Gastrocnemius medialis (tissue), 4 donors: Measurements from ENCODE around the gene CALU. TPM values are rescaled to one million over a fixed set of nuclear protein-coding genes. Genes with fewer than 3 reads are reported as not detected.
A peak's percentile ranks its signal among the peaks of the same experiment; 100 is the strongest.

ENCODE experiments used
- ATAC-seq, 2 donors: fragments of 150-250 bp; one replicate each; pipeline ENCODE4 v1.9.1; 2016
- DNase-seq, 2 donors: peaks; one replicate each; pipeline ENCODE4 v3.0.0-alpha.2; 2019
- H3K27ac ChIP-seq, 4 donors: fragments of 200-600 bp; sonication (generic); 1 replicate in 1 of 4; 2 replicates in 3 of 4; pipeline ENCODE4 v1.5.1; 2016 to 2018; ENCODE audit warnings: mild to moderate bottlenecking in 2 of 4, moderate library complexity in 1 of 4
- H3K27me3 ChIP-seq, 3 donors: fragments of 200-600 bp; sonication (generic) in 2 of 3; 1 replicate in 1 of 3; 2 replicates in 2 of 3; pipeline versions ENCODE4 v1.5.1 to v1.6.0; 2016 to 2019; ENCODE audit warnings: mild to moderate bottlenecking in 1 of 3, moderate library complexity in 1 of 3
- H3K36me3 ChIP-seq, 2 donors: fragments of 200-600 bp; sonication (generic) in 1 of 2; one replicate each; pipeline ENCODE4 v1.5.1; 2017 to 2018
- H3K4me1 ChIP-seq, 2 donors: fragments of 200-600 bp; sonication (generic) in 1 of 2; one replicate each; pipeline ENCODE4 v1.5.1; 2016 to 2017; ENCODE audit warnings: mild to moderate bottlenecking in 2 of 2
- H3K4me3 ChIP-seq, 4 donors: fragments of 200-600 bp; sonication (generic) in 3 of 4; 1 replicate in 1 of 4; 2 replicates in 3 of 4; pipeline ENCODE4 v1.5.1; 2016 to 2019; ENCODE audit warnings: mild to moderate bottlenecking in 2 of 4
- H3K9me3 ChIP-seq, 3 donors: fragments of 200-600 bp; sonication (generic) in 2 of 3; 1 replicate in 1 of 3; 2 replicates in 2 of 3; pipeline ENCODE4 v1.5.1; 2016 to 2019
- POLR2A ChIP-seq, 2 donors: fragments of 450-650 bp; IDR thresholded peaks; one replicate each; pipeline ENCODE4 v1.6.1; 2017; ENCODE audit warnings: antibody characterized with exemption in 2 of 2, mild to moderate bottlenecking in 2 of 2, moderate library complexity in 2 of 2
- in situ Hi-C, 4 donors: fragments of 200-750 bp; cut with MboI; loops; one replicate each; pipeline versions ENCODE4 v1.15.0 to v1.8.0; 2017; ENCODE audit warnings: low sequenced_read_pairs in 4 of 4
- intact Hi-C: fragments of 100-400 bp; cut with DNase I; formaldehyde crosslinking; loops from one replicate; pipeline ENCODE4 v1.15.1; 2023; ENCODE audit warnings: low total_unique reads
- total RNA-seq, 4 donors: library from RNA; depleted of rRNA; stranded (reverse); fragments of >200 nt; gene quantifications; one replicate each; pipeline versions ENCODE4 v1.1.0 to v1.2.3, GENCODE V29; 2016
- TF ChIP-seq, protein P1 (sequence below), 5 experiments: fragments of 450-650 bp in 3 of 5; fragments of 200-600 bp in 2 of 5; sonication (generic) in 2 of 5; IDR thresholded peaks in 4 of 5; conservative IDR thresholded peaks in 1 of 5; 1 replicate in 4 of 5; 2 replicates in 1 of 5; pipeline ENCODE4 v1.5.1; 2016 to 2019; ENCODE audit warnings: antibody characterized with exemption in 5 of 5, mild to moderate bottlenecking in 3 of 5, moderate library complexity in 3 of 5

Gene CALU
- total RNA-seq = 100 to 1,000 TPM in 2 of 4 donors, 10 to 100 TPM in 2; 40.1 to 115 (median 90.6) TPM

DNA sequence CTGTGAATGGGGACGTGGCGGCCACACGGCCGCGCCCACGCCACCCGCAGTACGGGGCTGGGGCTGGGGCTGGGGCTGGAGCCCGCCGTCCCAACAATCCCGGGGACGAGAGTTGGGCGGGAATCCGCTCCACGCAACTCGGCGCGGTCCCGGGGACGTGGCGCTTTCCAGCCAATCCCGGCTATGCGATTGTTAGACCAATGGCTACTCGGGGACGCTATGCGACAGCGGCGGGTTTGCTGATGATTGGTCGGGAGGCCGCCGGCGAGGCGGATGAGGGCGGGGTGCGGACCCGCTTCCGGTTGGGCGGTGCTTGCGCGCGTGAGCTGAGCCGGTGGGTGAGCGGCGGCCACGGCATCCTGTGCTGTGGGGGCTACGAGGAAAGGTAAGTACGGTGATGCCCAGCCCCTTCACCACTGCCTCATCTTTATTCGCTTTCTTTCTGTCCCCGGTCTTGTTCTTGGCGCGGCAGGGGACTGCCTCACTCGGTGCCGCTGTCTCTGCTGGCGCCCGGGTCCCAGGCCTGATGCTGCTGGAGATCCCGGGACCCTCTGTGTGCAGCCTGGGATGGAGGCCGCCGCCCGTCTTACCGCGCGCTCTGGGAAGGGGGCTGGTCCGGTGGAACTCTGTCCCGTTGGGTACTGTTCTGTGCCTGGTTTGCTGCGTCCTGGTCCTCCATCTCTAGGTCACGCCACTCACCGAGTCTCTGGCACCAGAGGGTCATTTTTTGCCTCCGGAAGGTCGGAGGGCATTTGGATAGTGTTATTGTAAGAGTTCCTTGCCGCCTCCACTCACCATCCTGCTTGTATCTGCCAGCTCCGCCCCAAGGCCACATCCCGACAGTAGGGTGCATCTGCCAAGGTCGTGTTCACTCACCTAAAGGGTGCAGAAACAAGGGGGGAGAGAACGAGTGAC, at the start of gene CALU:
CALU (plus strand) TSS at position 312 of the 915 bp plus-strand sequence. CDS start 9,225 bp downstream, outside the sequence.
- peak; percentile 97 to 98 for DNase-seq
- intact Hi-C loops (loop anchor here (1.0 to 5.0 kb wide), 3 partner anchors 93 to 263 kb away; partner anchors contain the start of genes FLNC and METTL2B), in situ Hi-C loops (no loop called here)
- Histone ChIP-seq H3K27ac (peak within 1 kb of the TSS; percentile 92 to 99 (median 95)), H3K36me3 (no peaks in the 10 kb centered on the region), H3K27me3 (no peaks in the 10 kb centered on the region), H3K4me1 (peaks cover 35 to 40% of the 10 kb centered on the region in 2 donors), H3K4me3 (peak within 1 kb of the TSS; percentile 82 to 100 (median 91)), H3K9me3 (no peaks in the 10 kb centered on the region)
- peak; percentile 96 to 97 for ATAC-seq
- TF ChIP-seq, protein P1, sequence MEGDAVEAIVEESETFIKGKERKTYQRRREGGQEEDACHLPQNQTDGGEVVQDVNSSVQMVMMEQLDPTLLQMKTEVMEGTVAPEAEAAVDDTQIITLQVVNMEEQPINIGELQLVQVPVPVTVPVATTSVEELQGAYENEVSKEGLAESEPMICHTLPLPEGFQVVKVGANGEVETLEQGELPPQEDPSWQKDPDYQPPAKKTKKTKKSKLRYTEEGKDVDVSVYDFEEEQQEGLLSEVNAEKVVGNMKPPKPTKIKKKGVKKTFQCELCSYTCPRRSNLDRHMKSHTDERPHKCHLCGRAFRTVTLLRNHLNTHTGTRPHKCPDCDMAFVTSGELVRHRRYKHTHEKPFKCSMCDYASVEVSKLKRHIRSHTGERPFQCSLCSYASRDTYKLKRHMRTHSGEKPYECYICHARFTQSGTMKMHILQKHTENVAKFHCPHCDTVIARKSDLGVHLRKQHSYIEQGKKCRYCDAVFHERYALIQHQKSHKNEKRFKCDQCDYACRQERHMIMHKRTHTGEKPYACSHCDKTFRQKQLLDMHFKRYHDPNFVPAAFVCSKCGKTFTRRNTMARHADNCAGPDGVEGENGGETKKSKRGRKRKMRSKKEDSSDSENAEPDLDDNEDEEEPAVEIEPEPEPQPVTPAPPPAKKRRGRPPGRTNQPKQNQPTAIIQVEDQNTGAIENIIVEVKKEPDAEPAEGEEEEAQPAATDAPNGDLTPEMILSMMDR (IDR thresholded peaks at IDR 0.05 in 4 of 5, conservative IDR thresholded peaks at IDR 0.05 in 1 of 5) = no peak
- peak; percentile 95 to 97 for TF ChIP-seq POLR2A (IDR thresholded peaks at IDR 0.05)

DNA sequence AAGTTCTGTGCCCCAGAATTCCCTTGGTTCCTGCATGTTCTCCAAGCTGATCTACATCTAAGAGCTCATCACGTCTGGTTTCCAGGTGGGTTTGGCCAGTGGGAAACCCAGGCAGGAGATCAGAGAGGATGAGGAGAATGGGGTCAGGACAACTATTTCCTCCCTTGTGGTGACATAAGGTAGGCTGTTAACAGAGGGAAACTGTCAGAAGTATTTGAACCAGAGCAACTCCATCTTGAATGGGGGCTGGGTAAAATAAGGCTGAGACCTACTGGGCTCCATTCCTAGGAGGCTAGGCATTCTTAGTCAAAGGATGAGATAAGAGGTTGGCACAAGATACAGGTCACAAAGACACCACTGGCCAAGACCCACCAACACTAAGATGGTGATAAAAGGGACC, 47.9 kb upstream of the CALU start:
- no peak for DNase-seq
- in situ Hi-C loops = no loop called here

DNA sequence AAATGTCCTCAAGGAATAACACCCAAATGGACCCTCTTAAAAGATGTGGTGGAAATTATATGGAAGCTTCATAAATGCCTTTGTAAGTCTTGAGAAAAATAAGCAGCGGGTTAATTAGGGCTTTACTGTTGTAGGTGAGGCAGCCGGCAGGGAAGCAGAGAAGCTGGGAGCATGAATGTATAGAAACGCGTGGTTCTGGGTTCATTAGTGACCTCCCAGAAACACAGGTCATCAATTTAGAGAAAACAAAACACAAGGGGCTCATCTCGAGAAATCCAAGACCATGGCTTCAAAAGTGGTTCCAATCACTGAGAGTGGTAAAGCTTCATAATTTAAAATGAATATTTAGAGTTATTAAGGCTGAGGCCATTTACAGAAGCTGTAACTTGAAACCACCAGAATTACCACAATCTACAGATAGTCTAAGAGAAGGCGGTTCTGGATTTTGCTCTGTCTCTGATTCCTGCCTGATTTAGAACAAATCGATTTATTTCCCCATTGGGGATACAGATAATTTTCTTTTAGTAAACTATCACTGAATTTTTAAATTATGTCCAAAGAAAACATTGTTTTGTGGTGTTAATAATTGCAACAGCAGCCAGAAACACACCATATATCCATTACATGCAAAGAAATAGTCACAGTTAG, 46.4 kb upstream of the CALU start:
- Histone ChIP-seq H3K4me3 (no peak overlapping the region), H3K4me1 (peaks cover 3 to 8% of the 10 kb centered on the region in 2 donors), H3K27me3 (peaks cover 15 to 20% (median 18%) of the 10 kb centered on the region in 3 donors), H3K9me3 (no peaks in the 10 kb centered on the region), H3K36me3 (no peaks in the 10 kb centered on the region), H3K27ac (no peak overlapping the region)
- TF ChIP-seq, protein P1 (IDR thresholded peaks at IDR 0.05 in 4 of 5, conservative IDR thresholded peaks at IDR 0.05 in 1 of 5) = no peak
- no peak for TF ChIP-seq POLR2A (IDR thresholded peaks at IDR 0.05)
- in situ Hi-C loops (no loop called here), intact Hi-C loops (no loop called here)
- ATAC-seq (no peak), DNase-seq (no peak)

More for the DNA sequence above, 47.9 kb upstream of the CALU start:
- Histone ChIP-seq H3K36me3 (no peaks in the 10 kb centered on the region), H3K27me3 (peaks cover 0 to 6% (median 3%) of the 10 kb centered on the region in 3 donors), H3K9me3 (no peaks in the 10 kb centered on the region), H3K4me3 (no peak overlapping the region), H3K4me1 (no peaks in the 10 kb centered on the region), H3K27ac (no peak overlapping the region)
- intact Hi-C loops = no loop called here
- no peak for ATAC-seq
- TF ChIP-seq POLR2A (IDR thresholded peaks at IDR 0.05) = no peak
- TF ChIP-seq, protein P1 (IDR thresholded peaks at IDR 0.05 in 4 of 5, conservative IDR thresholded peaks at IDR 0.05 in 1 of 5) = no peak

DNA sequence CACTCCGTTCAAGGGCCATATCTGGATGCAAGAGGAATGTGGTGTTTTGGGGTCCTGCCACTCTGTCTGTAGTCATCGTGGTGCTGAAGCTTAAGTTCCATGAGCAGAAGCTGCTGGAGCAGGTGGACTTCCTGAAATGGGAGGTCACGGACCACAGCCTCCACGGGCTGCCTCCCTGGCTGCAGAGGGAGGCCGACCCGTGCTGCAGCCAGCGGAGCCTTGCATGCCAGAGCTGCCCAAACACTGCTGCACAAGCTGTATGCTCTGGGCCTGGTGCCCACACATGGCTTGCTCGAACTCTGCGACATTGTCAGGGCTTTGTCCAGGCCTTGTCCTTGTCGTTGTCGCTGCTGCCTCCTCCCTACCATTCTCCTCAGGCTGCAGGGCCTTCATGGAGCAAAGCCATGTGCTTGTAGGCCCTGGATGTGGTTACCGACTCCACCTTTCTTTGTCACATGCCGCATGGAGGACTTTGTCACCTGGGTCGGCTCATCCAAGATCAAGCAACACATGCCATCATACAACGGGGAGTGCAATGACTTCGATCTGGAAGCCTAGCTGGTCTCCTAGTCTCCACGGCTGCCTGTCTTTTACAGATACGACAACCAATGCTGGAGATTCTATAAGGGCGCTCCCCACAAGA, 45.7 kb upstream of the CALU start:
- H3K4me3 ChIP-seq = no peak overlapping the region
- in situ Hi-C loops (no loop called here), intact Hi-C loops (no loop called here)
- peaks cover 5 to 9% of the 10 kb centered on the region in 2 donors for H3K4me1 ChIP-seq
- no peaks in the 10 kb centered on the region for H3K36me3 ChIP-seq
- ATAC-seq = peak in 1 of 2 donors; percentile 24
- H3K9me3 ChIP-seq = no peaks in the 10 kb centered on the region
- no peak overlapping the region for H3K27ac ChIP-seq
- no peak for DNase-seq
- H3K27me3 ChIP-seq = peaks cover 21 to 28% (median 25%) of the 10 kb centered on the region in 3 donors
- no peak for TF ChIP-seq POLR2A (IDR thresholded peaks at IDR 0.05)
- TF ChIP-seq, protein P1 (IDR thresholded peaks at IDR 0.05 in 4 of 5, conservative IDR thresholded peaks at IDR 0.05 in 1 of 5) = no peak
